Ovary (tissue), 3 donors: ENCODE measurements around the gene TRIM16.
"Not testable (repeated sequence)": the region's sequence is repeated elsewhere in the genome, so short reads cannot be mapped to it uniquely, and the experiment has no call there.

ENCODE experiments used
- CTCF ChIP-seq, 3 donors: fragments of 450-650 bp in 2 of 3; fragments of 200-600 bp in 1 of 3; IDR thresholded peaks; one replicate each; pipeline versions ENCODE4 v1.5.1 to v1.8.0; 2016 to 2022; ENCODE audit warnings: antibody characterized with exemption in 3 of 3, mild to moderate bottlenecking in 1 of 3
- POLR2A ChIP-seq: fragments of 450-650 bp; IDR thresholded peaks from one replicate; pipeline ENCODE4 v1.6.1; 2017; ENCODE audit warnings: antibody characterized with exemption, mild to moderate bottlenecking, moderate library complexity
- donor health status: DM: no; HTN: no; CAD: no.

- not testable (repeated sequence) for TF ChIP-seq CTCF (IDR thresholded peaks at IDR 0.05); POLR2A
Observed at GRCh38 chr17:15675991-15676390, 8.1 kb downstream of the TRIM16 start.
